B cell (primary cell): Measurements from ENCODE around the gene MPP2. TPM values are rescaled to one million over a fixed set of nuclear protein-coding genes. Genes with fewer than 3 reads are reported as not detected.
A peak's percentile ranks its signal among the peaks of the same experiment; 100 is the strongest.
"Not testable (repeated sequence)": the region's sequence is repeated elsewhere in the genome, so short reads cannot be mapped to it uniquely, and the experiment has no call there.

Experiments
- ATAC-seq: fragments of 200-7000 bp; cut with Tn5 transposase; one replicate; pipeline ENCODE4 v1.10.0; 2021; ENCODE audit warnings: low read depth, mild to moderate bottlenecking, moderate number of reproducible peaks, moderate library complexity
- CTCF ChIA-PET: fragments of 350-600 bp; sonication (Branson Sonifier 250); formaldehyde crosslinking; loops from one replicate; lab custom pipeline; 2021; ENCODE audit warnings: antibody characterized with exemption, inconsistent platforms; lab: Charles Lee
- POLR2A ChIA-PET: fragments of 350-600 bp; sonication (Branson Sonifier 250); formaldehyde crosslinking; loops from one replicate; lab custom pipeline; 2021; ENCODE audit warnings: antibody characterized with exemption; lab: Charles Lee
- DNase-seq: peaks from one replicate; pipeline ENCODE4 v3.0.0; 2013
- H2AFZ ChIP-seq: 2 replicates; pipeline ENCODE4 v1.6.1; 2012; ENCODE audit warnings: mild to moderate bottlenecking, low read depth, low read length; ENCODE audit not compliant: insufficient read depth, poor library complexity, severe bottlenecking
- H3K27ac ChIP-seq, 2 donors: 1 replicate in 1 of 2; 2 replicates in 1 of 2; pipeline ENCODE4 v1.5.1; 2012 to 2013; ENCODE audit warnings: low read length in 2 of 2, mild to moderate bottlenecking in 2 of 2, moderate library complexity in 1 of 2
- H3K27me3 ChIP-seq, 4 experiments: fragments of 200-600 bp in 1 of 4; sonication (generic) in 1 of 4; replicated peaks in 1 of 4; 1 replicate in 2 of 4; 2 replicates in 2 of 4; pipeline versions ENCODE4 v1.6.1 to v1.7.0; 2013 to 2016; ENCODE audit warnings: low read length in 3 of 4, mild to moderate bottlenecking in 2 of 4, mixed read lengths in 1 of 4, moderate library complexity in 1 of 4; ENCODE audit not compliant: insufficient read depth in 4 of 4, control insufficient read depth in 3 of 4; ENCODE audit errors: control extremely low read depth in 1 of 4
- H3K36me3 ChIP-seq, 2 experiments: replicated peaks in 1 of 2; 1 replicate in 1 of 2; 2 replicates in 1 of 2; pipeline versions ENCODE4 v1.6.1 to v1.7.1; 2013; ENCODE audit warnings: low read length in 1 of 2; ENCODE audit not compliant: insufficient read depth in 2 of 2, control insufficient read depth in 1 of 2; ENCODE audit errors: control extremely low read depth in 1 of 2, extremely low read depth in 1 of 2
- H3K4me1 ChIP-seq, 2 donors: fragments of 200-600 bp in 1 of 2; sonication (generic) in 1 of 2; 1 replicate in 1 of 2; 2 replicates in 1 of 2; pipeline versions ENCODE4 v1.5.1 to v1.6.1; 2013 to 2017; ENCODE audit warnings: low read length in 2 of 2; ENCODE audit not compliant: control insufficient read depth in 2 of 2, insufficient read depth in 2 of 2
- H3K4me2 ChIP-seq: replicated peaks from 2 replicates; pipeline ENCODE3; 2012; ENCODE audit warnings: mild to moderate bottlenecking, low read depth, low read length; ENCODE audit not compliant: poor library complexity, severe bottlenecking
- H3K4me3 ChIP-seq, 5 experiments: fragments of 200-600 bp in 1 of 5; sonication (generic) in 1 of 5; 1 replicate in 3 of 5; 2 replicates in 2 of 5; pipeline versions ENCODE4 v1.5.1 to v1.7.0; 2011 to 2016; ENCODE audit warnings: low read length in 4 of 5, mild to moderate bottlenecking in 4 of 5, low read depth in 2 of 5, control low read depth in 1 of 5, moderate library complexity in 1 of 5; ENCODE audit not compliant: insufficient read depth in 1 of 5; ENCODE audit errors: control extremely low read depth in 1 of 5, extremely low read depth in 1 of 5
- H3K79me2 ChIP-seq: fragments of 200-600 bp; sonication (generic); one replicate; pipeline ENCODE4 v1.6.0; 2016; ENCODE audit warnings: low read length; ENCODE audit not compliant: control insufficient read depth, insufficient read depth
- H3K9ac ChIP-seq: fragments of 200-600 bp; sonication (generic); 2 replicates; pipeline ENCODE4 v1.6.1; 2017; ENCODE audit warnings: mild to moderate bottlenecking, low read length, moderate library complexity
- H3K9me3 ChIP-seq, 3 donors: one replicate each; pipeline versions ENCODE4 v1.6.1 to v1.7.1; 2013; ENCODE audit warnings: low read length in 2 of 3; ENCODE audit not compliant: control insufficient read depth in 2 of 3, insufficient read depth in 1 of 3; ENCODE audit errors: control extremely low read depth in 1 of 3
- H4K20me1 ChIP-seq: 2 replicates; pipeline ENCODE4 v1.6.0; 2012; ENCODE audit warnings: mild to moderate bottlenecking, low read length; ENCODE audit not compliant: insufficient read depth, control insufficient read depth, poor library complexity, severe bottlenecking
- H3K27ac Mint-ChIP-seq: one replicate; pipeline ENCODE4 v1.8.0; 2021; ENCODE audit warnings: mixed read lengths
- H3K27me3 Mint-ChIP-seq: one replicate; pipeline ENCODE4 v1.8.0; 2021; ENCODE audit warnings: mixed read lengths
- H3K4me1 Mint-ChIP-seq: one replicate; pipeline ENCODE4 v1.8.0; 2021; ENCODE audit warnings: mixed read lengths
- H3K4me3 Mint-ChIP-seq: one replicate; pipeline ENCODE4 v1.8.0; 2021; ENCODE audit warnings: mixed read lengths
- H3K9me3 Mint-ChIP-seq: one replicate; pipeline ENCODE4 v1.8.0; 2022; ENCODE audit warnings: mixed read lengths; ENCODE audit not compliant: insufficient read depth
- CTCF ChIP-seq: fragments of 200-600 bp; IDR thresholded peaks from one replicate; pipeline ENCODE4 v1.8.0; 2022; ENCODE audit warnings: antibody characterized with exemption, mild to moderate bottlenecking
- EZH2 ChIP-seq: IDR thresholded peaks from 2 replicates; pipeline ENCODE4 v1.6.1; 2012; ENCODE audit warnings: borderline replicate concordance, low read depth, mild to moderate bottlenecking, moderate library complexity, low read length; ENCODE audit not compliant: insufficient read depth, poor library complexity, severe bottlenecking
- WGBS: methylation state at CpG from one replicate; pipeline ENCODE4 v1.1.5; 2013; ENCODE audit warnings: missing lambda C conversion rate; ENCODE audit not compliant: insufficient coverage; 5-methylcytosine and 5-hydroxymethylcytosine counted together
- intact Hi-C: fragments of 100-400 bp; cut with micrococcal nuclease; formaldehyde crosslinking; loops from one replicate; pipeline ENCODE4 v1.10.0; 2022
- polyA plus RNA-seq: library from polyadenylated mRNA; depleted of rRNA; stranded (reverse); fragments of >200 nt; gene quantifications from 2 replicates; pipeline ENCODE4 v1.2.3, GENCODE V29; 2012
- total RNA-seq, 2 donors: library from RNA; stranded (reverse); fragments of 120-200 nt in 1 of 2; gene quantifications; 1 replicate in 1 of 2; 2 replicates in 1 of 2; pipeline versions ENCODE4 v1.2.3 to v1.2.4, GENCODE V29; 2013 to 2022

Gene MPP2
- total and polyA plus RNA-seq, 2 donors (not counting 1 experiment from before 2014, with no cell fraction given), result 0.15 TPM; not detected in 1

GRCh38 chr17:43928609-43929008, 21.3 kb upstream of the MPP2 start:
- Mint-ChIP-seq H3K4me3 (no peak overlapping the region), H3K9me3 (no peaks in the 10 kb centered on the region), H3K27ac (no peak overlapping the region), H3K4me1 (peaks cover 15% of the 10 kb centered on the region), H3K27me3 (peaks cover 45% of the 10 kb centered on the region)
- no CpG with 5 or more reads among the region's 1 CpG for WGBS
- Histone ChIP-seq H3K4me1 (peaks cover 13 to 15% of the 10 kb centered on the region in 2 donors), H3K27me3 (peaks cover 0 to 39% (median 9%) of the 10 kb centered on the region in 4 experiments), H3K9ac (no peak overlapping the region), H3K36me3 (no peaks in the 10 kb centered on the region), H3K4me2 (no peak overlapping the region), H2AFZ (no peak overlapping the region), H4K20me1 (no peaks in the 10 kb centered on the region), H3K9me3 (peaks cover 0 to 4% (median 0%) of the 10 kb centered on the region in 3 donors), H3K27ac (no peak overlapping the region), H3K4me3 (no peak overlapping the region), H3K79me2 (no peaks in the 10 kb centered on the region)
- TF ChIP-seq CTCF, result no peak
- TF ChIP-seq EZH2, result no peak
- ATAC-seq, result no peak
- POLR2A ChIA-PET, result interaction anchor here (0.6 kb wide), 1 partner anchor 1081 kb away, joined by 7 read pairs; no protein-coding TSS in a partner anchor
- CTCF ChIA-PET, result interaction anchor here (0.9 to 1.7 kb wide), 3 partner anchors 16 to 20 kb away, joined by 3 to 6 read pairs (median 3); no protein-coding TSS in a partner anchor
- no peak for DNase-seq
- intact Hi-C loops, result no loop called here

GRCh38 chr17:43927929-43928328, 20.6 kb upstream of the MPP2 start:
- H2AFZ ChIP-seq, result peak overlapping the region; percentile 38
- H3K9ac ChIP-seq, result peak overlapping the region; percentile 25
- WGBS, result no CpG with 5 or more reads among the region's 5 CpGs
- peaks cover 13 to 15% of the 10 kb centered on the region in 2 donors for H3K4me1 ChIP-seq
- intact Hi-C loops, H3K27ac Mint-ChIP-seq, H3K9me3 Mint-ChIP-seq, H3K9me3 ChIP-seq, H3K79me2 ChIP-seq, H3K36me3 ChIP-seq, H3K27ac ChIP-seq, DNase-seq, POLR2A ChIA-PET, ATAC-seq, H4K20me1 ChIP-seq: not testable (repeated sequence)
- peaks cover 15% of the 10 kb centered on the region for H3K4me1 Mint-ChIP-seq
- peak overlapping the region; percentile 82 for H3K4me3 Mint-ChIP-seq
- H3K27me3 Mint-ChIP-seq, result peaks cover 52% of the 10 kb centered on the region
- CTCF ChIA-PET, result interaction anchor here (0.9 to 1.7 kb wide), 3 partner anchors 16 to 19 kb away, joined by 3 to 6 read pairs (median 3); no protein-coding TSS in a partner anchor
- H3K4me2 ChIP-seq, result peak overlapping the region; percentile 64
- peaks cover 0 to 44% (median 9%) of the 10 kb centered on the region in 4 experiments for H3K27me3 ChIP-seq
- peak overlapping the region in 2 of 5 experiments; percentile 21 to 30 for H3K4me3 ChIP-seq
